SK-N-DZ (cell line): ENCODE measurements around the gene GPR37L1.

Source experiments
- DNase-seq: peaks from one replicate; pipeline ENCODE4 v3.0.0-alpha.2; 2015; ENCODE audit warnings: low spot score

Gene GPR37L1

GRCh38 chr1:202154148-202154765 is 31.5 kb downstream of the GPR37L1 start:
- no peak for DNase-seq

- peak; percentile 62 for DNase-seq
Observed at GRCh38 chr1:202154766-202155477, 32.2 kb downstream of the GPR37L1 start.

GRCh38 chr1:202155478-202156021 is 32.8 kb downstream of the GPR37L1 start:
- no peak for DNase-seq

- DNase-seq, result no peak
Observed at GRCh38 chr1:202156590-202156989, 33.9 kb downstream of the GPR37L1 start.

DNA sequence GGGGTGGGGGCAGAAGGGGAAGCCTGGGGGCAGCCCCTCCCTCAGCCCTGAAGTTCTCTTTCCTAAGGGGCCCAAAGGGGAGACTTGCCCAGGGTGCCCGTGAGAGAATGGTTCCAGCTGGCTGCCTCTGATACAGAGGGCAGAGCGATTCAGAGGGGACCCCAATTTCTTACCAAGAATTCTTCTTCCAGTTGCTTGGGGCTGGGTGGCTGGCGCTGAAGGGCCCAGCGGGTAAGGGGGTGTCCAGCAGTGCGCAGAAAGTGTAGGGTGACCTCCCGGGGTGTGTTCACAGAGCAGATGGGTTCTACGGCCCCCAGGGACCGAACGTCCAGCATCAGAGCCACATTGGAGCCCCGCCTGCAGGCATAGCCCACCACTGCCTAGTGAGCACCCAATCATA is 35.2 kb downstream of the GPR37L1 start:
- DNase-seq, result no peak

DNA sequence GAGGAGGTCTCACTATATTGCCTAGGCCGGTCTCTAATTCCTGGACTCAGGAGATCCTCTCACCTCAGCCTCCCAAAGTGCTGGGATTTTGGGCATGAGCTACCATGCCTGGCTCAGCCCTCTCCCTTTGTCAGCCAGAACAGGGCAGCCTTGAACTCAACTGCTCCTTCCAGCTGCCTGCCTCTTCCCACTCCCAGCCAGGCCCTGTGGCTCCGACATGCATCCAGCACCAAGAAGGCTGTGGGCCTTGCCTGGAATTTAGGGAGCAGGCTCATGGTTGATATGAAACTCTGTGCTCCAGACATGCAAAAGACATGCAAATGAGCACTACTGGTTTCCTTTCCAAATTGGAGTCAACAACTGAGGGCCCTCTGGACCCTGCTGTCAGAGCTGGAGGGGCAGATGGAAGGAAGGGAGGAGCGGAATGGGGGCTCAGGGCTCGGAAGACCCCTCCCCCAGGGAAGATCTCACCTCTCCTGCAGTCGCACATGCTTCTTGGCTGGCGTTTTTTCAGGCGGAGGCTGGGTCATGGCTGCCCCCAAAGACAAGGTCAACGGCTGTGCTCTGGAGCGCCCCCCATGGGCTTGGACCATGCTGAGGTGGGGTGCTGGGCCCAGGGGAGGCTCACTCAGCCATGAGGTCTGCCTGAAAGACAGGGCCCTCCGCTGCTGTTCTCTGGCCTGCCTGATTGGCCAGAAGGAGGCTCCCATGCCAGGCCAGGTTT is 36.3 kb downstream of the GPR37L1 start:
- no peak for DNase-seq

DNA sequence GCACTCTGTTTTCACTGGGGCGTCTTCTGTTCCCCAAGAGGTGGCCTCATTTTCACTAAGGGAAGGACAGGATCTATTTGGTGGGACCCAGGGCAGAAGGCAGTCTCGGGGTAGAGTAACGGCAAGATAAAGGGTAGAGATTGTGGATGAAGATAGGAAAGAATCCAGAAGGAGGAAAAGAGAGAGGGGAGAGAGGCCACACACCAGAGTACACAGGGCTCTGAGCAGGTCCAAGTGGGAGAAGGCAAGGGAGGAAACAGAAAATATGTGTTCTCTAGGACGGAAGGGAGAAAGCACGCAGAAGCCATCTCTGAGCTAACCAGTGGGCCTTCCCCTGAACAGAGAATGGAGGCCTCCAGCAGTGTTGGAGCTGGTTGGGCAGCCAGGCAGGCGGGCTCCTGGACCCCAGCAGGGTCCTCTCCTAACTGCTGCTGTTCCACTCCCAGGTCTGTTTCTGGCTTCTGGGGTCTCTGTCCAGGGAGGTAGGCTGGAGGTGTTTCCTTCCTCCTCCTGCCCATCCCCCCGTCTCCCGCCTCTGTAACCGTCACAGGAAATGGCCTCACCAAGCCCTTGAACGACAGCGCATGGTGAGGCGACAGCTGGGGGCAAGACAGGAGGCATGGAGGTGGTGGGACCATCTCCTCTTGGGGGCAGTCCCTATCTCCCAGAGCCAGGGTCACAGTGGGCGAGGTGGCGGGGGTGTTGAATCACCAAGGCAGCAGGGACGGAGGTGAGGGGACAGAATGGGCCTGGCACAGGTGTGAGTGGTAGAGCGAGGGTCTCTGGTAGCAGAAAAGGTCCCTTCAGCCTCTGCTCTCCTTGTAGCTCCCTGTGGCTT is 37.0 kb downstream of the GPR37L1 start:
- DNase-seq, result no peak

GRCh38 chr1:202160377-202160940 is 37.7 kb downstream of the GPR37L1 start, which contains the start of gene PTPN7:
Gene PTPN7 (minus strand): TSS chr1:202160602. CDS start chr1:202159402, 1,200 bp downstream.
- DNase-seq, result no peak

- no peak for DNase-seq
Observed at GRCh38 chr1:202161151-202162046, 38.7 kb downstream of the GPR37L1 start.

GRCh38 chr1:202162047-202162417 is 39.3 kb downstream of the GPR37L1 start:
- no peak for DNase-seq

DNA sequence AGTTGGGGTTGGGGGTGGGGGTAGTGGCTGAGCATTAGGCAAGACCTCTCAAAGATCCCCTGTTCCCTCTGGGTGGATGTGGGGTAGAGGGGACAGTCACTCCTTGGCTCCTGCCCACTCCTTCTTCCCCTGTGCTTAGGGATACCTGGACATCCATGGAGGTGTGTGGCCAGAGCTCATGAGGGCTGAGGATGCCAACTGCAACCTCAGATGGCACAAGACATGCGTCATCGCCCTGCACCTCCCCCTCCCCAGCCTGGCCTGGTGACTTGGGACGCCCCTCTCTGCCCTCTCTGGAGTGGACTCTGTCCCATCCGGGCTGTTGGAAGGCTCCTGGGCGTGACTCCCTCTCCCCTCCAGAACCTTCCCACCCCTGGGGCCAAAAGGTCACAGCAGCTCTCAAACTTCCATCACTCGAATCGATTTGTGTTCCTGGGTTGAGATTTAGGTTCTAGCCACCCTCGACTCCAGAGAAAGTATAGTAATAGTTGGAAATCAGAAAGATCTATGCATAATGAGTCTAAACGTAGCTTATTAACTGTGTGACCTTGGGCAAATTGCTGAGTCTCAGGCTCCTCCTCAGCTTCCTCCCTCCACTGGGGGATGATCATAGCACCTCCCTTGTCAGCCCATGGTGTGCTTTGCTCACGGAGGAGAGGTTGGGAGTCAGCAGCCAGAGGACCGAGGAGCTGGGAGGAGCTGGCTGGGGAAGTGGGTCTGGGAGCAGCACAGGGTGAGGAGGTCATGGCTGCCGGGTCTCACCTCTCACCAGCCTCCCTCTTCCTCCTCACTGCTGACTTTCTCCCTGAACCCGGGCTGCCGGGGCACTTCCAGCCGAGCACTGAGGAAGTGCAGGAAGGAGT is 39.9 kb downstream of the GPR37L1 start:
- no peak for DNase-seq

DNA sequence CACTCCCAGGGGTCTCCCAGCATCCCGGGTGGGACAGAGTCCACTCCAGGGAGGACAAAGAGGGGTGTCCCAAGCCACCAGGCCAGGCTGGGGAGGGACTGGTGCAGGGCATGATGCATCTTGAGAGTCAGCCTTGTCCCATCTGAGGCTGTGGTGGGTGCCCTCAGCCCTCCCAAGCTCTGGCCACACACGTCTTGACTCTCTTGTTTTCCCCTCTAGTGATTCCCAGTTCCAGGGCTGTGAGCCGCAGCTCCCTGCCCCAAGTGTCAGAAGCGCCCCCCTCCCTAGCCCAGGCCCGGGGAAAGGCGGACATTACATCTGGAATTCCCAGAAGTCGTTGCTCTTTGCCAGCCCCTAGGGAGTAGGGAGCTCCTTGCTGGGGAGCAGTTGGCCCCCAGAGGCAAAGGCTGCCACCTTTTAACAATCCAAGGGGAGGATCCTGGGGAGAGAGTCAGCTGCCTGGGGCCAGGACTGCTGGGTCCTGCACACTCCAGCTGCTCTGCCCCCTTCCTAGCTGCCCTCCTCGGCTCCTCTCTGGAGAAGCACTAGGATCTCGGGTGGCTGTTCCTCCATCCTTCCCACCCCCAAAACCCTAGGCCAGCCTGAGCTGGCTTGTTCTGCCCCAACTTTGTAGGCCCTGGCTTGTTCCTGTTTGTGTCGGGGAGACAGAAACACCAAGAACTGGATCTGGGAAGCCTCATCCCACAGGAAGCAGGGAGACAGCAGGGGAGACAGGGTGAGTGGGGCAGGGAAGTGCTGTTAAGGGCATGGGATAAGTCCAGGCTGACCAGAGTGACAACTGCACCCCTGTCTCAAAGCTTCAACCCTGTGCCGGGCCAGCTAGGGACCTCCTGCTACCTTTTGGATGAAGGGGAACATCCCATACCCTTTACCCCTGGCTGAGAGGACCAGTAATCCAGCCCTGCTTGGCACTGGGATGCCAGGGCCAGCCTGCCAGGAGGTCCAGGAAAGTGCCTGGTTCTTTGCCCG is 40.9 kb downstream of the GPR37L1 start:
- no peak for DNase-seq

DNA sequence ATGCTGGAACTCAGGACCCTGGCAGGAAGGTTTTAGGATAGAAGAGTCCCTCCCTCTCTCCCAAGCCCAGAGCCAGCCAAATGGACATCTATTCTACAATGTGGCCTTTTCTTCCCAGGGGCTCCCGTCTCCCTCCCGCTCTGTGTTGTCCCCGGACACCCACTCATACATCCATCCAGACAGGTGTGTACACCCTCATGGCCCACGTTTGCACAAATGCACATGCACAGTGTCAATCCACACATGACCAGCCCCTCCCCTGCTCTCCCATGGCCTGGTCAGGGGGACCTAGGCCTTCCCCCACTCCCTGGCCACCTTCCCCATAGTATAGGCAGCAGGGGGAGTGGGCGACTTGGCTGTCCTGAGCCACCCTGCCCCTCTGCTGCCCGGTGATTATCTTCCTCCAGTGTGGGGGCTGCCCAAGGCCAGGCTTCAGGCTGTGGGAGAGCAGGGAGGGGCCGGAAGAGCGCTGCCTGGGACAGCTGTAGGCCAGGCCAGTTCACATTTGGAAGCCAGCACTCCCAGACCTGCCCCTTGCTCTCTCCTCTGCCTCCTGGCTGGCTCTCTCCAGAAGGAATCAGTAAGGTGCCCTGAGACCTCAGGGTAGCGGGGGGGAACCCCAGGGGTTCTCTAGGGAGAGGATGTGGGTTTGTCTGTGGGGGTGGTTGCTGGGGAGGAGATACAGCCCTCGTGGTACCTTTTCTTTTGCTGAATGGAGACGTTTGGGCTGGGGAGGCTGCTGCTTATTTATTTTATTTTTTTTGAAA is 41.7 kb downstream of the GPR37L1 start:
- DNase-seq, result no peak

- DNase-seq, result peak; percentile 87
Observed at GRCh38 chr1:202165267-202165941, 42.7 kb downstream of the GPR37L1 start.

GRCh38 chr1:202165942-202166843 is 43.5 kb downstream of the GPR37L1 start:
- DNase-seq, result no peak
